ENCODE results near the gene MAD1L1. TPM values are rescaled to one million over a fixed set of nuclear protein-coding genes. Genes with fewer than 3 reads are reported as not detected.

Gene MAD1L1
- total RNA-seq, 1 experiment from 2014 or later, result 38.5 TPM

DNA sequence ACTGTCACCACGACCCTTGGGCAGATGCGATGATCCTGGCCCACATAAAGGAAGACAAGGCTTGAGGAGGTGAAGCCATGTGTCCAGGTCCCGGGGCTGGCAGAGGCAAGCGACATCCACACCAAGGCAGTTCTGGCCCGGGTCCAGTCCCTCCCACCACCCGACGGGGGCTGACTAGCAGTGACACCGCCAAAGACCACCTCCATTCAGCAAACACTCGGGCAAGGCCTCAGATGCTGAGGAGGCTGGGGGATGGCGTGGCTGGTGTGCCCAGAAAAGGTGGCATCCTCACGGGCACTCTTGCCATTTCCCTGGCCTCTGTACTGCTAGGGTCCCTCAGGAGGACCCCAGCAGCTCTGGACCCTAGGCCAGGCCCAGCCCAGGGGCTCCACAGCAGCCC lies 343.7 kb downstream of the MAD1L1 start (continued):
- no peak for TF ChIP-seq POLR2A (IDR thresholded peaks at IDR 0.05; ENCODE audit: borderline replicate concordance, extremely low read depth, insufficient read depth, insufficient read length)
- no peak for TF ChIP-seq CBX3 (IDR thresholded peaks at IDR 0.05; ENCODE audit: low read depth)
- TF ChIP-seq JUND (IDR thresholded peaks at IDR 0.05), result no peak
- no peak for TF ChIP-seq CEBPB (IDR thresholded peaks at IDR 0.05; ENCODE audit: low read depth)
- no peak for TF ChIP-seq EGR1 (IDR thresholded peaks at IDR 0.05; ENCODE audit: low read depth)

DNA sequence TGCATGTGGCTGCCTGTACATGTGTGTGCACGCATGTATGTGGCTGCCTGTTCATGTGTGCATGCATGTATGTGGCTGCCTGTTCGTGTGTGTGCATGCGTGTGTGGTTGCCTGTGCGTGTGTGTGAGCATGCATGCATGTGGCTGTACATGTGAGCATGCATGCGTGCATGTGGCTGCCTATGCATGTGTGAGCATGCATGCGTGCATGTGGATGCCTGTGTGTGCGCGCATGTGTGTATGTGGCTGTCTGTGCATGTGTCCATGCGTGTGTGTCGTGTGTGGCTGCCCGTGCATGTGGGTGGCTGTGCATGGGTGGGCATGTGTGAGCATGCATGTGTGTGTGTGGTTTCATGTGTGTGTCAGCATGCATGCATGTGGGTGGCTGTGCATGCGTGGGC lies 344.3 kb downstream of the MAD1L1 start:
- H4K20me1 ChIP-seq (ENCODE audit: insufficient read depth), result no peaks in the 10 kb centered on the region
- CTCF ChIA-PET, result no interaction called here

DNA sequence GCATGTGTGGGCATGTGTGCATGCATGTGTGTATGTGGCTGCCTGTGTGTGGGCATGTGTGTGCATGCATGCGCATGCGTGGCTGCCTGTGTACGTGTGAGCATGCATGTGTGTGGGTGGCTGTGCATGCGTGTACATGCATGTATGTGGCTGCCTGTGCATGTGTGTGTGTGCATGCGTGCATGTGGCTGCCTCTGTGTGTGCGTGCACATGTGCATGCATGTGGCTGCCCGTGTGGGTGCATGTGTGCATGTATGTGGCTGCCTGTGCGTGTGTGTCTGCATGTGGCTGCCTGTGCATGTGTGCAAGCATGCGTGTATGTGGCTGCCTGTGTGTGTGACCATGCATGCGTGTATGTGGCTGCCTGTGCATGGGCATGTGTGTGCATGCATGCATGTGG lies 345.5 kb downstream of the MAD1L1 start:
- no peak overlapping the region for H3K9ac ChIP-seq (ENCODE audit: low read length)
- H3K27ac ChIP-seq (ENCODE audit: low read depth, low read length), result no peak overlapping the region; the same call in 1 of the 2 replicates
- ChIA-PET POLR2A (no interaction called here), RAD21 (ENCODE audit: low non-redundant PET in 1 of 2, low total read pairs in 2 of 2, uncharacterized antibody in 2 of 2, unreplicated experiment in 2 of 2) (no interaction called here), CTCF (no interaction called here)
- H3K4me2 ChIP-seq (ENCODE audit: low read length), result no peak overlapping the region
- no peaks in the 10 kb centered on the region for H3K9me2 ChIP-seq (ENCODE audit: insufficient read depth)
- TF ChIP-seq CEBPB (IDR thresholded peaks at IDR 0.05; ENCODE audit: low read depth), result no peak
- TF ChIP-seq, protein P1, sequence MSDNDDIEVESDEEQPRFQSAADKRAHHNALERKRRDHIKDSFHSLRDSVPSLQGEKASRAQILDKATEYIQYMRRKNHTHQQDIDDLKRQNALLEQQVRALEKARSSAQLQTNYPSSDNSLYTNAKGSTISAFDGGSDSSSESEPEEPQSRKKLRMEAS (IDR thresholded peaks at IDR 0.05), result no peak
- no peak for ATAC-seq
- H3K4me3 ChIP-seq (replicated peaks in 1 of 2; ENCODE audit: low read depth in 1 of 2, low read length in 2 of 2), result no peak overlapping the region
- peaks cover 0 to 12% of the 10 kb centered on the region in 2 experiments; a peak in 1 of 4 replicates for H3K36me3 ChIP-seq (ENCODE audit: control insufficient read depth in 1 of 2, insufficient read depth in 2 of 2, low read length in 2 of 2)
- peaks cover 16 to 31% of the 10 kb centered on the region in 2 experiments for H3K4me1 ChIP-seq (ENCODE audit: control insufficient read depth in 1 of 2, insufficient read depth in 2 of 2, low read length in 2 of 2)
- no peaks in the 10 kb centered on the region for H3K79me2 ChIP-seq (ENCODE audit: insufficient read depth, low read length)
- DNase-seq (ENCODE audit: low read depth, low spot score), result no peak
- no peaks in the 10 kb centered on the region for H3K27me3 ChIP-seq (ENCODE audit: insufficient read depth, low read length)
- H2AFZ ChIP-seq (ENCODE audit: low read depth, low read length, poor library complexity, severe bottlenecking), result no peak overlapping the region
- intact Hi-C loops (cut with micrococcal nuclease), result no loop called here
- no TSS peak for BruUV-seq (replicated peaks)
- peaks cover 0 to 6% of the 10 kb centered on the region in 2 experiments; a peak in 2 of 4 replicates for H3K9me3 ChIP-seq (ENCODE audit: control insufficient read depth in 1 of 2, insufficient read depth in 1 of 2, low read depth in 1 of 2, low read length in 2 of 2)
- no peaks in the 10 kb centered on the region for H4K20me1 ChIP-seq (ENCODE audit: insufficient read depth)

More for the DNA sequence above, 344.3 kb downstream of the MAD1L1 start:
- Histone ChIP-seq H3K4me3 (replicated peaks in 1 of 2; ENCODE audit: low read depth in 1 of 2, low read length in 2 of 2) (no peak overlapping the region), H3K9me3 (ENCODE audit: control insufficient read depth in 1 of 2, insufficient read depth in 1 of 2, low read depth in 1 of 2, low read length in 2 of 2) (peaks cover 0 to 6% of the 10 kb centered on the region in 2 experiments; a peak in 2 of 4 replicates), H2AFZ (ENCODE audit: low read depth, low read length, poor library complexity, severe bottlenecking) (no peak overlapping the region), H3K36me3 (ENCODE audit: control insufficient read depth in 1 of 2, insufficient read depth in 2 of 2, low read length in 2 of 2) (peaks cover 0 to 12% of the 10 kb centered on the region in 2 experiments; a peak in 1 of 4 replicates), H3K27ac (ENCODE audit: low read depth, low read length) (no peak overlapping the region), H3K79me2 (ENCODE audit: insufficient read depth, low read length) (no peaks in the 10 kb centered on the region), H3K9me2 (ENCODE audit: insufficient read depth) (no peaks in the 10 kb centered on the region), H3K27me3 (ENCODE audit: insufficient read depth, low read length) (no peaks in the 10 kb centered on the region), H3K4me1 (ENCODE audit: control insufficient read depth in 1 of 2, insufficient read depth in 2 of 2, low read length in 2 of 2) (peaks cover 5 to 19% of the 10 kb centered on the region in 2 experiments; a peak in 3 of 4 replicates), H3K9ac (ENCODE audit: low read length) (no peak overlapping the region), H3K4me2 (ENCODE audit: low read length) (no peak overlapping the region)
- ATAC-seq, result no peak
- ChIA-PET POLR2A (no interaction called here), RAD21 (ENCODE audit: low non-redundant PET in 1 of 2, low total read pairs in 2 of 2, uncharacterized antibody in 2 of 2, unreplicated experiment in 2 of 2) (no interaction called here)
- TF ChIP-seq POLR2A (IDR thresholded peaks at IDR 0.05; ENCODE audit: borderline replicate concordance, extremely low read depth, insufficient read depth, insufficient read length), result no peak
- no peak for TF ChIP-seq FOSL1 (IDR thresholded peaks at IDR 0.05; ENCODE audit: low read depth)
- TF ChIP-seq POLR2AphosphoS5 (IDR thresholded peaks at IDR 0.05; ENCODE audit: low read depth, low read length), result no peak
- TF ChIP-seq, protein P2, sequence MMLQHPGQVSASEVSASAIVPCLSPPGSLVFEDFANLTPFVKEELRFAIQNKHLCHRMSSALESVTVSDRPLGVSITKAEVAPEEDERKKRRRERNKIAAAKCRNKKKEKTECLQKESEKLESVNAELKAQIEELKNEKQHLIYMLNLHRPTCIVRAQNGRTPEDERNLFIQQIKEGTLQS (IDR thresholded peaks at IDR 0.05), result no peak
- TF ChIP-seq SP1 (IDR thresholded peaks at IDR 0.05; ENCODE audit: low read depth), result no peak
- no peak for TF ChIP-seq SIN3A (IDR thresholded peaks at IDR 0.05; ENCODE audit: low read depth)
- no peak for DNase-seq (ENCODE audit: low read depth, low spot score)
- intact Hi-C loops (cut with micrococcal nuclease), result no loop called here
- no TSS peak for BruUV-seq (replicated peaks)
